Ectodermal cell (in vitro differentiated cells): ENCODE results near the gene HGS.
A peak's percentile ranks its signal among the peaks of the same experiment; 100 is the strongest.

Experiments used
- H3K27ac ChIP-seq: 2 replicates; pipeline ENCODE4 v1.7.0; 2013; ENCODE audit warnings: mild to moderate bottlenecking, low read depth, low read length; ENCODE audit not compliant: insufficient read depth, poor library complexity, severe bottlenecking
- H3K27me3 ChIP-seq: 2 replicates; pipeline ENCODE4 v1.7.0; 2013; ENCODE audit warnings: mild to moderate bottlenecking, low read length; ENCODE audit not compliant: insufficient read depth, control insufficient read depth, poor library complexity, severe bottlenecking
- H3K36me3 ChIP-seq: one replicate; pipeline ENCODE4 v1.7.0; 2013; ENCODE audit warnings: low read length; ENCODE audit not compliant: control insufficient read depth, insufficient read depth
- H3K4me1 ChIP-seq: one replicate; pipeline ENCODE4 v1.7.0; 2013; ENCODE audit warnings: low read length; ENCODE audit not compliant: control insufficient read depth, insufficient read depth
- H3K4me3 ChIP-seq: 2 replicates; pipeline ENCODE4 v1.7.0; 2013; ENCODE audit warnings: low read depth, low read length, control low read depth; ENCODE audit not compliant: insufficient read depth
- H3K9me3 ChIP-seq: 2 replicates; pipeline ENCODE4 v1.7.0; 2013; ENCODE audit warnings: mild to moderate bottlenecking, low read length, moderate library complexity; ENCODE audit not compliant: control insufficient read depth
- WGBS, 2 experiments: methylation state at CpG; one replicate each; pipeline ENCODE4 v1.1.7; 2013; ENCODE audit warnings: missing lambda C conversion rate in 2 of 2; 5-methylcytosine and 5-hydroxymethylcytosine counted together

HGS gene

DNA sequence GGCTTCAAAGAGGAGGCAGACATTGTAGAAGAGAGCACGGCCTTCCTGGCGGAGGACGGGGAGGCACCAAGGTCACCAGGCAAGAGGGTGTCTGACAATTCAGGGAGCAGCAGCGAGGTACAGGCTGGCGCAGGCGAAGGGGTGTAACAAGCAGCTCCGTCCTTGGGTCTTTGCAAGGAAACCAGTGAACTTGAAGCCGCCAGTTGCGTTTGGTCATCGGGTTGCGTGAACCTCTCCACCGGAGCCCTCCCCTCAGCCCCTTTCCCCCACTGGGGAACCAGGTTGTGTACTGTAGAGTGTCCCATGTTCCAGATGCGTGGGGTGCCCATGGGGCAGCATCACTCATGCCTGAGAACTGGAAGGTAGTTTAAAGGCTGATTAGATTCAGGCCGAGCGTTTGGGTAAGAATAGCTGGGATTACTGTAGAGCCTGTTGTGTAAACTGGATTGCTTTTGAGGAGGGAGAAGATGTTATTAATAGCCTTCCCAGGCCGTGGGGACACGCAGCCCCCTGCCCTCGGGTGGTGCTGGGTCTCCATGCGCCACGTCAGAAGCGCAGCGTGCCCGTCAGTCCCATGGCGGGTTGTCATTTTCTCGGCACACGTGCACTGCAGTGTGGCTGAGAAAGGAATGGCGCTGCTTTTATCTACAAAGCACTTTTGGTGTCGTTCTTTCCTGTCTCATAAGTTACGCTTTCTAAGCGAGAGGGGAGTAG lies 21.9 kb downstream of the HGS start:
- Histone ChIP-seq H3K4me1 (peaks cover 25% of the 10 kb centered on the region), H3K27ac (no peak overlapping the region), H3K9me3 (no peaks in the 10 kb centered on the region), H3K27me3 (peaks cover 10% of the 10 kb centered on the region), H3K4me3 (no peak overlapping the region), H3K36me3 (peaks cover 27% of the 10 kb centered on the region)
- WGBS, 2 experiments: 96 to 97% methylated on average over 30 of the region's 30 CpGs

- 95 to 96% methylated on average over 17 of the region's 17 CpGs for WGBS, 2 experiments
- Histone ChIP-seq H3K4me1 (peaks cover 30% of the 10 kb centered on the region), H3K27me3 (peaks cover 15% of the 10 kb centered on the region), H3K9me3 (no peaks in the 10 kb centered on the region), H3K4me3 (no peak overlapping the region), H3K36me3 (peaks cover 23% of the 10 kb centered on the region), H3K27ac (no peak overlapping the region)
Observed at GRCh38 chr17:81706232-81706611, 22.4 kb downstream of the HGS start.

DNA sequence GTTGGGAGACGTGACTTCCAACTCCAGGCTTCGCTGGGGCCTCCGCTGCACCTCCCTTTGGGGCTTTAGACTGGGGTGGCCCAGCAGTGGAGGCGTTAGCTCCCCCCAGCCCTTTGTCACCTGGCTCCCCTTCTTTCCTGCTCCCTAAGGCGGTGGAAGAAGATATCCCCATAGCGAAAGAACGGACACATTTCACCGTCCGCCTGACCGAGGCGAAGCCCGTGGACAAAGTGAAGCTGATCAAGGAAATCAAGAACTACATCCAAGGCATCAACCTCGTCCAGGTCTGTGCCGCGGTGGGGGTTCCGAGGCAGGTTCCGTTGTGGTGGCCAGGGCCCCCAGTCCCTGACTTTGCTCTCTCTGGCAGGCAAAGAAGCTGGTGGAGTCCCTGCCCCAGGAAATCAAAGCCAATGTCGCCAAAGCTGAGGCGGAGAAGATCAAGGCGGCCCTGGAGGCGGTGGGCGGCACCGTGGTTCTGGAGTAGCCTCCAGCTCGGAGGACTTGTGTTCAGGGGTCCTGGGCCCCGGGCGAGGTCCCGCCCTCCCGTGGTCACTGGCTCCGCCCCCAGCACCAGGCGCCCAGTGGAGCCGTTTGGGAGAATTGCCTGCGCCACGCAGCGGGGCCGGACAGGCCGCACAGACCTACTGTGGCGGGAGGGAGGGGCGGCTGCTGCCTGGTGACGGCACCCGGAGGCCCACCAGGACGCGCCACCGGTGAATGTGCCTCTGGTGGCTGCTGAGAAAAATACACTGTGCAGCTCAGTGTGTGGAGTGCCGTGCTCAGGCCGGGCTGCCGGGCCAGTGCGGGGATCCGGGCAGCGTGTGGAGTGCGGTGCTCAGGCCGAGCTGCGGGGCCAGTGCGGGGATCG lies 23.2 kb downstream of the HGS start:
- Histone ChIP-seq H3K4me3 (no peak overlapping the region), H3K27me3 (peaks cover 23% of the 10 kb centered on the region), H3K9me3 (no peaks in the 10 kb centered on the region), H3K36me3 (peaks cover 17% of the 10 kb centered on the region), H3K4me1 (peaks cover 26% of the 10 kb centered on the region), H3K27ac (no peak overlapping the region)
- WGBS, 2 experiments: 95% methylated on average over 54 of the region's 54 CpGs

GRCh38 chr17:81707725-81708646 lies 24.2 kb downstream of the HGS start:
- 94 to 96% methylated on average over 25 of the region's 25 CpGs for WGBS, 2 experiments
- Histone ChIP-seq H3K9me3 (no peaks in the 10 kb centered on the region), H3K27me3 (peaks cover 23% of the 10 kb centered on the region), H3K36me3 (peaks cover 17% of the 10 kb centered on the region), H3K4me3 (no peak overlapping the region), H3K4me1 (peaks cover 27% of the 10 kb centered on the region), H3K27ac (no peak overlapping the region)

- H3K4me3 ChIP-seq: no peak overlapping the region
- 92 to 94% methylated on average over 17 of the region's 17 CpGs for WGBS, 2 experiments
- peaks cover 23% of the 10 kb centered on the region for H3K27me3 ChIP-seq
- H3K9me3 ChIP-seq: no peaks in the 10 kb centered on the region
- H3K27ac ChIP-seq: no peak overlapping the region
- peaks cover 34% of the 10 kb centered on the region for H3K4me1 ChIP-seq
- peaks cover 17% of the 10 kb centered on the region for H3K36me3 ChIP-seq
Observed at GRCh38 chr17:81708739-81709185, 25.0 kb downstream of the HGS start.

DNA sequence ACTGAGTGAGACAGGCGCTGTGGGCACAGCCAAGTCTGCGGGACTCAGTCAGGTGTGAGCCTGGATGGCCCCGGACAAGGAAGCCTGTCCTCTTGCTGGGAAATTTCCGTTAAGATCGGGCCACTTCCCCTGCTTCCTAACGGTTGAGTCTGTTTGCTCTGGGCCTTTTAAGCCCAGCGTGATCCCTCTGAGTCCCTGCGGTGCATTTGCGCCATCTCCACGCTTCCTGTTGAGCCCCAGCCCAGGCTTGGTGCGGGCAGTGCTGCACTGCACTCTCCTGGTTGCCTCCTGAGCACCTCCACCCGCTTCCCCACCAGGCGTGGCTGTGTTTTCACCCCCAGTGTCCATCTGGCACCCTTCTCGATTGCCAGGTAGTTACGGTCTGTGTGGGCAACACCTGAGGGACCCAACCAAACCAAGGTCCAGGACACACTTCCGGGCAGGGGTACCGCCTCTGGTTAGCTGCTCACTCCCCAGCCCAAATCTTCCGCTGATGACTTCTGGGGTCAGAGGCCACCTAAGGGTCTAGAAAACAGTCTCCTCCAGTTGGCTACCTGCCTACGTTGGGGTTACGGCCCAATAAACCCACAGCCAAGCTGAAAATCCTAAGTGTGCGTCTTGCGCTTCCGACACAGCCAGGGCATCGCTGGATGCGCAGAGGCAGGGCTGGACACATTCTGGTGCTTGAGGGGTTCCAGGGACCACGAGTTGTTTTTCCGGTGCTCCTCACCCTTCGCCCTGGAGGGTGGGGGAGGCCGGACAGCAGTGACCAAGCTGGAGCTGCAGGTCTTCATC lies 26.9 kb downstream of the HGS start:
- Histone ChIP-seq H3K4me3 (peak overlapping the region; percentile 8), H3K27ac (no peak overlapping the region), H3K4me1 (peaks cover 37% of the 10 kb centered on the region), H3K9me3 (no peaks in the 10 kb centered on the region), H3K36me3 (peaks cover 17% of the 10 kb centered on the region), H3K27me3 (peaks cover 23% of the 10 kb centered on the region)
- WGBS, 2 experiments: 14% methylated on average over 29 of the region's 29 CpGs

DNA sequence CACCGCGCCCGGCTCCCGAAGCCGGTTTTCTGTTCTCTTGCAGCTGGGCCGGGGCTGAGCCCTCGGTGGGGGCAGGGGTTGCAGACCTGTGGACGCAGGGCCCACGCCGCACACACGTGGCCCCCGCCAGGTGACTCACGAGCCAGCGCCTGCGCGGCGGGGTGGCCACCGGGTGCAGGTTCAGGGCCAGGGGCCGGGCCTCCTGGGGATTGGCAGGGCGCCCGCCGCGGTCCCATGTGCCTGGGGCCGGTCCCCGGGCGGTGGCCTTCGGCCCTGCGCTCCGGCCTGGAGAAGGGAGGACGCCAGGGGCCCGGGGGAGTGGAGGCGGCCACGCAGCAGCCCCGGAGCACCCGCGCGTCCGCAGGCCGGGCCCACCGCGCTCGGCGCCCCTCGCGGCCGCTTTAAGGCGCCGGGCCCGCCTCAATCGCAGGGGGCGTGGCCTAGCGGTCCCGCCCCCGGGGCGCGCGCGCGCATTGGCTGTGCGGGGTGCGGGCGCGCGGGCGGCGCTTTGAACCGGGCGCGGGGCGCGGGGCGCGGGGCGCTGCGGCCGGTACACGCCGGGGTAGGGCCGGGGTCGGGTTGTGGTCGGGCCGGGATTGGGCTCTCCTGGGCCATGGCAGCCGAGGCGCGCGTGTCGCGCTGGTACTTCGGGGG lies 28.1 kb downstream of the HGS start, which contains the start of gene SLC25A10:
SLC25A10 (plus strand) TSS at position 471 of the 654 bp plus-strand sequence; CDS start at position 614, 143 bp downstream.
- H3K4me3 ChIP-seq: peak within 1 kb of the TSS; percentile 67
- H3K27ac ChIP-seq: no peak within 1 kb of the TSS
- peaks cover 37% of the 10 kb centered on the region for H3K4me1 ChIP-seq
- H3K36me3 ChIP-seq: peaks cover 9% of the 10 kb centered on the region
- 0% methylated on average over 89 of the region's 89 CpGs for WGBS, 2 experiments
- peaks cover 23% of the 10 kb centered on the region for H3K27me3 ChIP-seq
- H3K9me3 ChIP-seq: no peaks in the 10 kb centered on the region

GRCh38 chr17:81712468-81713003 lies 28.7 kb downstream of the HGS start:
- 4 to 5% methylated on average over 41 of the region's 41 CpGs for WGBS, 2 experiments
- no peaks in the 10 kb centered on the region for H3K9me3 ChIP-seq
- no peak overlapping the region for H3K27ac ChIP-seq
- H3K27me3 ChIP-seq: peaks cover 23% of the 10 kb centered on the region
- peaks cover 3% of the 10 kb centered on the region for H3K36me3 ChIP-seq
- H3K4me1 ChIP-seq: peaks cover 37% of the 10 kb centered on the region
- peak overlapping the region; percentile 67 for H3K4me3 ChIP-seq
